Activated CD4-positive, alpha-beta T cell treated with anti-CD3 and anti-CD28 coated beads, Interleukin-2, Interleukin-4, amounts not matched to agents 100 ng/mL and 50 ng/mL, durations not matched to agents 16 hours and 8 hours (primary cell): Measurements from ENCODE around the gene ICE2.

Source experiments
- DNase-seq: peaks from one replicate; pipeline ENCODE4 v3.0.0-alpha.2; 2020; ENCODE audit warnings: low spot score

Gene ICE2

DNA sequence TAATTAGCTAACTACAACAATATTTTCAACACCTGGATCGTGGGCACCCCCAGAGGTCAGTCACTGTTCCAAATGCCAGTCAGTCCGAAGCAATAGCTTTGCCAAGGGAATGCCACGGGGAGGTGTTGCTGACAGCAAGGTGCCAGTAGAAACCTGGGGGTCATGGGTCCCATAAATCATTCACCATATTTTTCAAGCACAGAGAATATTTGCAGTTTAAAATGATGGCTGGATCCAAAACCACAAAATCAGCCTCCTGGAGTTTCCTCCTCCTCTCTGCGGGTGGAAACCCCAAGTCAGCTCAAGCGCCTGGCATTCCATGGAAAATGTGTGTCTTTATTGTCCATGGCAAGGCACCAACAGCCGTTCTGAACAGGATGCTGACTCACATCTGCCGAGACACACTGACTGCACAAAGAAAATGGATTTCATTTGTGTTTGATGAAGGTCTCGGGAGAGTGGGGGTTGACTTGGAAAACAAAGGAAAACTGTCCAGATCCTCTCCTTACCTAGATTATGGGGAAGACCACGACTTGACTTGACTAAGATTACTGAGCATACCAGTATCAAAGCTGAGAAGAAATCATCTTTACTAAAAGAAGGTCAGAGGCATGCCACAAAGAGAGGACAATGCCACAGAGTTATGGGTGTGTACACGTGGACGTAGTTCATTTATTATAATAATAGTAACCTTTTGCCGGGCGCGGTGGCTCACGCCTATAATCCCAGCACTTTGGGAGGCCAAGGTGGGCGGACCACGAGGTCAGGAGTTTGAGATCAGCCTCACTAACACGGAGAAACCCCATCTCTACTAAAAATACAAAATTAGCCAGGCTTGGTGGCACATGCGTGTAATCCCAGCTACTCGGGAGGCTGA, 107.5 kb downstream of the ICE2 start:
- DNase-seq: peak; percentile 15

DNA sequence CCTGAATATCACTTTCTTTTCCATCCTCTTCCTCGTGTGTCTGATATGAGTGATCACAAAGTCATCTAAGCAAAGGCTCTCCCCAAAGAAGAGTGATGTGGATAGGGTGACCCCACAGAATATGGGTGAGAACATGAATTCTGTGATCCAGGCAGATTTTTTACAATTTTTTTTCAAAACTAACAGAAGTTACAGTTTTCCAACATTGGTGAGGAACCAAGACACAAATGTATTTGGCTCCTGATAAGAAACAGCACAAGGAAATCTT, 108.1 kb downstream of the ICE2 start:
- DNase-seq: no peak

DNA sequence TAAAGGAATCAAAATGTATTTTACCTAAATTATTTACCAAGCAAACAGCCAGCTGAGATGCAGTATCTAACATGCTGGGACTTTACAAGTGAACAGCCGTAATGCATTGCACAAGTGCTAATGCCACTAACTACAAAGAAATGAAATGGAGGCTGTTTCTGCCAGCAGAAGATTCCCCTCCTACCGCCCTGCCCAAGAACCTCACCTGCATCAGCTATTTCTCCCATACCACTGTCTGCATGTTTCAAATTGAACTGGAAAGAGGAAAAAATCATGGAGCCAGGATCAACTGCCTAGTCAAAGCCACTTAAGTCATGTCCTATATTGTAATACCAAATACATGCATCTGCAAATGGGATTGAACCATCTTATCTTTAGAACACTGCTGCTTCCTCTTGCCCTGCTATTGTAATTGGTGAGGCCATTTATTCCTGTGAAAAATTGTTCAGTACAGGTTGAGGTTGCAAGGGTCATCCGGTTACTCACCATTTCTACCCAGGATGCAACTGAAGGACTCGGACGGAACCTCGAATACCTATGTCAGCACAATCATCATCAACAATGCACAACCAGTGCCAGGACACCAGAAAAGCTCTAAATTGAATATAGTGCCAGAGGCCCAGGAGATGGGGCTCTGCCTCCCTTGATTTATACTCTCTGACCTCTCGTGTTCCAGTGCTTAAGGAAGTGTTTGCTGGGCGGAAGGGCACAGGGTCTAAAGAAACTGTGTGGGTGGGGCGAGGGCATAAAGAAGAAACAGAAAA, 108.7 kb downstream of the ICE2 start:
- DNase-seq: no peak

DNA sequence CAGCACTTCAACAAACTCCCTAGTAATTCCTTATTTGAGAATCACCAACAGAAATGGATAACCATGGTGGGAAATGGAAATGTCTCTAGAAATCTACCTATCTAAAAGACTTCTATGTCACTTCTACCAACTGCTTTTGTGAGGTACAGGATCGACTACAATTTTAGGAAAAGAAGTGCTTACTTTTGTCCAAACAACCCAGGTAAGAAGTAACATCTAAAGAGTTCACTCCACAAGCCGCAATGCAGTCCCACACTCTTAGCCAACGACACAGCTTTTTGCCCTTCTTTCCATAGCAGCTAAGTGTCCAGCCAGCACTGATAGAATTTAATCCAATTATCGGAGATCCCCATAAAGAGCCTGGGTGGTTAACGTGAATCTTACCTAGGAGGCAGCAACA, 109.2 kb downstream of the ICE2 start:
- DNase-seq: no peak
